Thyroid gland (tissue), 4 donors: ENCODE data around the gene AQR.

Source experiments
- POLR2A ChIP-seq, 2 donors: fragments of 450-650 bp; IDR thresholded peaks; one replicate each; pipeline ENCODE4 v1.6.1; 2017; ENCODE audit warnings: antibody characterized with exemption in 2 of 2, mild to moderate bottlenecking in 2 of 2, moderate library complexity in 1 of 2
- TF ChIP-seq, protein P1 (sequence below), 6 experiments: fragments of 200-600 bp in 3 of 6; fragments of 450-650 bp in 3 of 6; sonication (generic) in 3 of 6; IDR thresholded peaks; one replicate each; pipeline ENCODE4 v1.5.1; 2016 to 2019; ENCODE audit warnings: antibody characterized with exemption in 6 of 6, mild to moderate bottlenecking in 2 of 6, inconsistent platforms in 1 of 6, moderate library complexity in 1 of 6

DNA sequence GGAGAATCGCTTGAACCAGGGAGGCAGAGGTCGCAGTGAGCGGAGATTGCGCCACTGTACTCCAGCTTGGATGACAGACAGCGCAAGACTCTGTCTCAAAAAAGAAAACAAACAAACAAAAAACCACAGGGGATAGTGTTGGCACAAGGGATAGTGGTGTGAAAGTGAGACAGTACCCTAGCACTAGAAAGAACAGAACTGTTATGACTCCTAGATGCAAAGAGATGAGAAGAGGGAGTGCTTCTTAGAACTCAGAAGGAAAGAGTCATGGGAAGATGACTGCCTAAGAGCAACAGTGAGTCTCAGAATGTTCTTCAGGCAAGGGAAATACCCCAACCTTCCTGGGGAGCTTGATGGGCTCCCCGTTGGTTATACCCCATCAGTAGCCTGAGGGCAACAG, 36.4 kb upstream of the AQR start:
- TF ChIP-seq, protein P1, sequence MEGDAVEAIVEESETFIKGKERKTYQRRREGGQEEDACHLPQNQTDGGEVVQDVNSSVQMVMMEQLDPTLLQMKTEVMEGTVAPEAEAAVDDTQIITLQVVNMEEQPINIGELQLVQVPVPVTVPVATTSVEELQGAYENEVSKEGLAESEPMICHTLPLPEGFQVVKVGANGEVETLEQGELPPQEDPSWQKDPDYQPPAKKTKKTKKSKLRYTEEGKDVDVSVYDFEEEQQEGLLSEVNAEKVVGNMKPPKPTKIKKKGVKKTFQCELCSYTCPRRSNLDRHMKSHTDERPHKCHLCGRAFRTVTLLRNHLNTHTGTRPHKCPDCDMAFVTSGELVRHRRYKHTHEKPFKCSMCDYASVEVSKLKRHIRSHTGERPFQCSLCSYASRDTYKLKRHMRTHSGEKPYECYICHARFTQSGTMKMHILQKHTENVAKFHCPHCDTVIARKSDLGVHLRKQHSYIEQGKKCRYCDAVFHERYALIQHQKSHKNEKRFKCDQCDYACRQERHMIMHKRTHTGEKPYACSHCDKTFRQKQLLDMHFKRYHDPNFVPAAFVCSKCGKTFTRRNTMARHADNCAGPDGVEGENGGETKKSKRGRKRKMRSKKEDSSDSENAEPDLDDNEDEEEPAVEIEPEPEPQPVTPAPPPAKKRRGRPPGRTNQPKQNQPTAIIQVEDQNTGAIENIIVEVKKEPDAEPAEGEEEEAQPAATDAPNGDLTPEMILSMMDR (IDR thresholded peaks at IDR 0.05) = no peak
- no peak for TF ChIP-seq POLR2A (IDR thresholded peaks at IDR 0.05)
